ENCODE results near the gene CFAP299.

- TF ChIP-seq, protein P1, sequence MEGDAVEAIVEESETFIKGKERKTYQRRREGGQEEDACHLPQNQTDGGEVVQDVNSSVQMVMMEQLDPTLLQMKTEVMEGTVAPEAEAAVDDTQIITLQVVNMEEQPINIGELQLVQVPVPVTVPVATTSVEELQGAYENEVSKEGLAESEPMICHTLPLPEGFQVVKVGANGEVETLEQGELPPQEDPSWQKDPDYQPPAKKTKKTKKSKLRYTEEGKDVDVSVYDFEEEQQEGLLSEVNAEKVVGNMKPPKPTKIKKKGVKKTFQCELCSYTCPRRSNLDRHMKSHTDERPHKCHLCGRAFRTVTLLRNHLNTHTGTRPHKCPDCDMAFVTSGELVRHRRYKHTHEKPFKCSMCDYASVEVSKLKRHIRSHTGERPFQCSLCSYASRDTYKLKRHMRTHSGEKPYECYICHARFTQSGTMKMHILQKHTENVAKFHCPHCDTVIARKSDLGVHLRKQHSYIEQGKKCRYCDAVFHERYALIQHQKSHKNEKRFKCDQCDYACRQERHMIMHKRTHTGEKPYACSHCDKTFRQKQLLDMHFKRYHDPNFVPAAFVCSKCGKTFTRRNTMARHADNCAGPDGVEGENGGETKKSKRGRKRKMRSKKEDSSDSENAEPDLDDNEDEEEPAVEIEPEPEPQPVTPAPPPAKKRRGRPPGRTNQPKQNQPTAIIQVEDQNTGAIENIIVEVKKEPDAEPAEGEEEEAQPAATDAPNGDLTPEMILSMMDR (IDR thresholded peaks at IDR 0.05): no peak
- TF ChIP-seq POLR2A (IDR thresholded peaks at IDR 0.05): no peak
Observed at GRCh38 chr4:80367737-80368136, 32.2 kb downstream of the CFAP299 start.
